NCI-H2029 treated with DMSO at 0.1 percent for 48 hours (cell line): ENCODE measurements around the gene SOD3.

Experiments
- DNase-seq: peaks from one replicate; lab custom pipeline; 2025; lab: John Stamatoyannopoulos, UW

SOD3 gene, protein sequence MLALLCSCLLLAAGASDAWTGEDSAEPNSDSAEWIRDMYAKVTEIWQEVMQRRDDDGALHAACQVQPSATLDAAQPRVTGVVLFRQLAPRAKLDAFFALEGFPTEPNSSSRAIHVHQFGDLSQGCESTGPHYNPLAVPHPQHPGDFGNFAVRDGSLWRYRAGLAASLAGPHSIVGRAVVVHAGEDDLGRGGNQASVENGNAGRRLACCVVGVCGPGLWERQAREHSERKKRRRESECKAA

DNA sequence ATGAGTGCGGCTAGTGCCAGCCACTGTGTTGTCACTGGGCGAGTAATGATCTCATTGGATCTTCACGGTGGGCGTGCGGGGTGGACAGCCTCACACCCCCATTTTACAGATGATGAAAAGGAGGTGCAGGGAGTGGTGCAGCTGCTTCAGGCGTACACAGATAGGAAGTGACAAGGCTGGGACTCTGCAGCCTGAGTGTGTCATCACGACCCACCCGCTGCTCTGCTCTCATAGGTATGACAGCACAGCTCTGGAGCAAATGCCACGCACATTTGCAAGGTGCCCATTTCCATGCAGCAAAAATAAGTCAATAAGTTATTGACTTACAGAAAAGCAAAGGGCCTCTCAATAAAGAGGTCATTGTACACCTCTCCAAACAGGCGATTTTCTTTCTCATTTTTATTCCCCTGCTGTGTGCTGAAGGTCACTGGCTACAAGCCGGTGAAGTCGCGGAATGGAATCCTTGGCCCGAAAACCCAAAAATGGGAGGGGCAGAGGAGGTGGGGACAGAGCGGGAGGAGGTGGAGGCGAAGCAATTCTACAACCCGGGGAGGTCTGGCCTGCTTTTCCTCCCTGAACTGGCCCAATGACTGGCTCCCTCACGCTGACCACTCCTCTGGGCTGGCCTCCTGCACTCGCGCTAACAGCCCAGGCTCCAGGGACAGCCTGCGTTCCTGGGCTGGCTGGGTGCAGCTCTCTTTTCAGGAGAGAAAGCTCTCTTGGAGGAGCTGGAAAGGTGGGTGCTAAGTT lies at the start of gene SOD3:
TSS of gene SOD3 (plus strand) at position 658 of the 750 bp plus-strand sequence. CDS start 3,949 bp downstream, outside the sequence.
- no peak for DNase-seq

- no peak for DNase-seq
Observed at GRCh38 chr4:24747234-24747975, 48.0 kb upstream of the SOD3 start.

- DNase-seq = no peak
Observed at GRCh38 chr4:24748023-24748422, 47.4 kb upstream of the SOD3 start.

- no peak for DNase-seq
Observed at GRCh38 chr4:24748758-24749350, 46.5 kb upstream of the SOD3 start.

- DNase-seq = no peak
Observed at GRCh38 chr4:24750106-24750505, 45.3 kb upstream of the SOD3 start.

GRCh38 chr4:24751926-24752539 lies 43.3 kb upstream of the SOD3 start:
- DNase-seq = no peak

GRCh38 chr4:24753519-24753918 lies 41.9 kb upstream of the SOD3 start:
- DNase-seq = no peak

DNA sequence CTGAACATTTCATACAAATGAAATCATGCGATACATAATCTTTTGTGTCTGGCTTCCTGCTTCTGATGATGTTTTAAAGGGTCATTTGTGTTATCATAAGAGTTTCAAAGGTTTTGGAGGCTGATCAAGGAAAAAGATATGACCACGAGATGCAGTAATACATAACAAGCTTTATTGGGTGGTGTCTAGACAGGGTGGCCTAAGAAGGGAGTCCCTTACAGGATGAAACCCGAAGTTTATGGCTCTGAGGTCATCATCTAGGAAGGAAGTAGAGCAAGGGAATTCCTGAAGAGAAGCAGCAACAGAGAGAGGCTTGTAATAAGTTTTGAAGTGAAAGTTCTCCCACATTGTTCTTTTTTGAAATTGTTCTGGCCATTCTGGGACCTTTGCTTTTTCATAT lies 40.8 kb upstream of the SOD3 start:
- DNase-seq = no peak

- DNase-seq = peak; percentile 11
Observed at GRCh38 chr4:24763631-24764297, 31.6 kb upstream of the SOD3 start.

- DNase-seq = no peak
Observed at GRCh38 chr4:24764345-24764744, 31.0 kb upstream of the SOD3 start.

DNA sequence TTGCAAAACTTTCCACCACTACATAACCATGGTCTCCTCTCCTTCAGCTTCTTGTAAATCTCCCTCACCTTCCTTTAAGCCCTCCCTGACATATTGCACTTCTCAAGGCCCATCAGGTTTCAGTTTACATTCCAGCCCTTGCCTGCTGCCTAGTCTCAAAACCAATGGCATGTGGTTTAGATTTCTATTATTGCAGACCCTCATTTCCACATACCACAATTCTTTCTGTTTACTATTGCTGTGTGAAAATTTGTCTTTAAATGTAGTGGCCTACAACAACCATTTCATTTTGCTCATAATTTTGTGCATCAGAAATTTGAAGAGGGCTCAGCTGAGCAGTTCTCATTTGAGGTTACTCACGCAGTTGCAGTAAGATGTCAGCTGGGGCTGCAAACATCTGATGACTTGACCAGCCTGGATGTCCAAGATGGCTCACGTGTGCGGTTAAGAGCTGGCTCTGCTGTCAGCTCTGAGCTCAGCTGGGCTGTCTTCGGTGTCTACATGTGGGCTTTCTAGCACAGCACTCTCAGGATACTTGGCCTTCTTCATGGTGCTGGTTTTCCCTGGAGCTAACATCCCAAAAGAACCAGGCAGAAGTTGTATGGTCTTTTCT lies 29.9 kb upstream of the SOD3 start:
- no peak for DNase-seq

DNA sequence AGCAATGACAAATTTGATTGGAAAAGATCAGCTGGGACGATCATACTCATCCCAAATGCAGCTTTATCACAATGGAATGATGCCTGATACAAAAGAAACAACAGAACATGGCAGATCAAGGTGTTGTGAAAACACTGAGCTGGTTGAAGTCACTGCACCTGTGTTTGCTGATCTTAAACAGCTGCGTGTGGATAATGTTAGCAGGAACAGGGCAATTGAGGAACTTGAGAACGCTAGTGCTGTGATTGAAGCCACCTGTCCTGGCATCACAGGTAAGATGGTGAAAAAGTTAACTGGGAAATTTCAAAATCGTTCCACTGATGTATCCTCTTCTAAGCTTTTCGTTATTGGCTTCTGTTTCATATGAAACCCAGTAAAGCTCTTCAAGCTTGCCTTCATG lies 27.4 kb upstream of the SOD3 start:
- DNase-seq = no peak

GRCh38 chr4:24768604-24769003 lies 26.8 kb upstream of the SOD3 start:
- DNase-seq = no peak

GRCh38 chr4:24769571-24769970 lies 25.8 kb upstream of the SOD3 start:
- DNase-seq = no peak

- DNase-seq = no peak
Observed at GRCh38 chr4:24770032-24770584, 25.3 kb upstream of the SOD3 start.

GRCh38 chr4:24770667-24771066 lies 24.7 kb upstream of the SOD3 start:
- no peak for DNase-seq

- DNase-seq = no peak
Observed at GRCh38 chr4:24771241-24771640, 24.1 kb upstream of the SOD3 start.

- no peak for DNase-seq
Observed at GRCh38 chr4:24772061-24772705, 23.2 kb upstream of the SOD3 start.

GRCh38 chr4:24772952-24773351 lies 22.4 kb upstream of the SOD3 start:
- no peak for DNase-seq

DNA sequence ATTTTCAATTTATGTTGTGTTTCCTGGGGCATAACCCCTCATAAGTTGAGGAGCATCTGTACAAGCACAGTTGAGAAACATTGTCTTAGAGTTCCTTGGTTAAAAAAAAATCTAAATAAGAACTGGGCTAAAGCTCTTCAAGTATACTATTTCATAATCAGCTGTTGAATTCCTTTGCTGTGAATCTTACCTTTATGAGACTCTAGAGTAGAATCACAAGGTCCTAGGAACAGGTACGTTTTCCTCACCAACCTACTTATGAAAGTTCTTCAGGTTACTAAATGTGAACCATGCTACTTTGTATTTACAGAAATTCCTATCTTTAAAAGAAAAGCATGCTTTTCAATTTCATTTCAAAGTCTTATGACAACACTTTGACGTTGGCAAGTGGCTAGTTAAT lies 20.9 kb upstream of the SOD3 start:
- no peak for DNase-seq
